Erythroblast (primary cell): ENCODE measurements around the gene CA10.

Experiments
- GATA1 ChIP-seq: IDR thresholded peaks from 2 replicates; pipeline ENCODE4 v1.6.1; 2011; ENCODE audit warnings: low read depth, mild to moderate bottlenecking, control low read depth, low read length, moderate library complexity
- POLR2A ChIP-seq: IDR thresholded peaks from 2 replicates; pipeline ENCODE4 v1.6.1; 2011; ENCODE audit warnings: mild to moderate bottlenecking, low read length

DNA sequence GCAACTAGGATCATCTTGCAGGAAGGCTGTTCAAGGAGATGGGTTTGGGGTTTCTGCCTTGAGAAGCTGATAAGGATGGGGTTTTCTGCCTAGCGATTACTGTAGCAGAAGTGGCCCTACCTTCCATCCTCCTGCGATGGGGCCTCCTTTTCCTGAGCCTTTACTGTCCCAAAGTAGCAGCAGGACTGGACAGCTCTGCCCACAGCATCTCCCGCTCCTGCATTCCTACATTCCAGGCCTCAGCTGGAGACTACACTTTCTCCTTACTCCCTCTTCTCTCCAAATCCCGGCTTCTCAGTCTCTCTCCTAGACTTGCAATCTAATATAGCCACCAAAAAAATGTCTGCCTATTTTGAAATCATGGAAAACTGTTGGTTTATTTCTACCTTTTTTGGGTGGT, 355.4 kb downstream of the CA10 start:
- no peak for TF ChIP-seq POLR2A
- TF ChIP-seq GATA1: no peak
